Measurements from ENCODE around the gene ZNF674. TPM values are rescaled to one million over a fixed set of nuclear protein-coding genes. Genes with fewer than 3 reads are reported as not detected.

ZNF674 gene
- total RNA-seq, 1 experiment from 2014 or later, result 9.0 TPM

DNA sequence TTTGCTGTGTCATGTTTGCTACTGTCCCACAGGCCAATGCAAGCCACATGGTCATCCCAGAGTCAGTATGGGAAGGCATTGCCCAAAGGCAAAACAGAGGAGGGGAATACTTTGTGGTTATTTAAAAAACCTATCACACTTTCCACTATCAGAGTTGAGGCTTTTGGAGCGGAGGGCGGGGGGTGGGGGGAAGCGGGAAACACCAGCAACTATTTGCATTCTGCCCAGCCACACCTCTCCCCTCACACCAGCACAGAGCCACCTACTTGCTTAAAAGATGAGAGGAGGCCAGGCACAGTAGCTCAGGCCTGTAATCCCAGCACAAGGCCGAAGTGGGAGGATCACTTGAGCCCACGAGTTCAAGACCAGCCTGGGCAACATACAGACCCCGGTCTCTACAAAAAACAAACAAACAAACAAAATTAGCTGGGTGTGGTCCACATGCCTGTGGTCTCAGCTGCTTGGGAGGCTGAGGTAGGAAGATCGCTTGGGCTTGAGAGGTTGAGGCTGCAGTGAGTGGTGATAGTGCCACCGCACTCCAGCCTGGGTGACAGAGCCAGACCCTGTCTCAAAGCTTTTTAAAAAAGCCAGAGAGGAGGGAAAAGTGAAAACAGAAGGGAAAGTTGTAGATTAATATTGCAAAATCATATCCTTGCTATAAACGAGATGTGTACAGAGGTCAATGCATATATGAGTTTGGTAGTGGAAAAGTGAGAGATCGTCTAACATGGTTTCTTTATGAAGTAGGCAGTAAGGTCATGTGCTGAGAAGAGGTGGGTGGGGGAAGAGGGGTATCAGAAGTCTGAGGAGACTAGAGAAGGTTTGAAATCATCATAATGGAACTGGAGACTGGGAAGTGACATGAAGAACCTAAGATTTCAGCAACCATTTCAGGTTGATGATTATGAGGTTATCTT, 26.5 kb upstream of the ZNF674 start:
- intact Hi-C loops (cut with micrococcal nuclease), result loop anchor here (2.0 to 10.0 kb wide), 3 partner anchors 17 to 183 kb away; partner anchors contain the start of gene SLC9A7
- DNase-seq (no peak), ATAC-seq (no peak)
- ChIA-PET POLR2A (ENCODE audit: unreplicated experiment) (no interaction called here), CTCF (interaction anchor here (0.6 to 1.1 kb wide), 2 partner anchors 17 to 25 kb away, joined by 3 to 9 read pairs; no protein-coding TSS in a partner anchor)
- Histone ChIP-seq H3K79me2 (ENCODE audit: low read length) (peaks cover 25% of the 10 kb centered on the region), H3K4me2 (ENCODE audit: low read length) (no peak overlapping the region), H3K27ac (ENCODE audit: low read length) (no peak overlapping the region), H3K4me3 (ENCODE audit: low read length) (no peak overlapping the region), H3K36me3 (ENCODE audit: low read depth, low read length) (no peaks in the 10 kb centered on the region), H3K9ac (ENCODE audit: low read length) (no peak overlapping the region), H3K4me1 (ENCODE audit: insufficient read depth, low read length) (peaks cover 23% of the 10 kb centered on the region), H3K27me3 (ENCODE audit: low read length) (no peaks in the 10 kb centered on the region), H4K20me1 (ENCODE audit: low read length) (no peaks in the 10 kb centered on the region), H2AFZ (ENCODE audit: low read length) (no peak overlapping the region), H3K9me2 (replicated peaks; ENCODE audit: low read length) (no peaks in the 10 kb centered on the region), H3K9me3 (ENCODE audit: low read length) (no peaks in the 10 kb centered on the region), H3F3A (ENCODE audit: low read length, unreplicated experiment) (peaks cover under 1% of the 10 kb centered on the region)
- no TSS peak for BruUV-seq (replicated peaks)
- TF ChIP-seq EZH2 (IDR thresholded peaks at IDR 0.05; ENCODE audit: low read length, unreplicated experiment) (no peak), EZH2phosphoT487 (IDR thresholded peaks at IDR 0.05; ENCODE audit: borderline replicate concordance, low read length) (no peak)
- TF ChIP-seq, protein P1, sequence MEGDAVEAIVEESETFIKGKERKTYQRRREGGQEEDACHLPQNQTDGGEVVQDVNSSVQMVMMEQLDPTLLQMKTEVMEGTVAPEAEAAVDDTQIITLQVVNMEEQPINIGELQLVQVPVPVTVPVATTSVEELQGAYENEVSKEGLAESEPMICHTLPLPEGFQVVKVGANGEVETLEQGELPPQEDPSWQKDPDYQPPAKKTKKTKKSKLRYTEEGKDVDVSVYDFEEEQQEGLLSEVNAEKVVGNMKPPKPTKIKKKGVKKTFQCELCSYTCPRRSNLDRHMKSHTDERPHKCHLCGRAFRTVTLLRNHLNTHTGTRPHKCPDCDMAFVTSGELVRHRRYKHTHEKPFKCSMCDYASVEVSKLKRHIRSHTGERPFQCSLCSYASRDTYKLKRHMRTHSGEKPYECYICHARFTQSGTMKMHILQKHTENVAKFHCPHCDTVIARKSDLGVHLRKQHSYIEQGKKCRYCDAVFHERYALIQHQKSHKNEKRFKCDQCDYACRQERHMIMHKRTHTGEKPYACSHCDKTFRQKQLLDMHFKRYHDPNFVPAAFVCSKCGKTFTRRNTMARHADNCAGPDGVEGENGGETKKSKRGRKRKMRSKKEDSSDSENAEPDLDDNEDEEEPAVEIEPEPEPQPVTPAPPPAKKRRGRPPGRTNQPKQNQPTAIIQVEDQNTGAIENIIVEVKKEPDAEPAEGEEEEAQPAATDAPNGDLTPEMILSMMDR (conservative IDR thresholded peaks at IDR 0.05; ENCODE audit: low read depth, low read length), result no peak

DNA sequence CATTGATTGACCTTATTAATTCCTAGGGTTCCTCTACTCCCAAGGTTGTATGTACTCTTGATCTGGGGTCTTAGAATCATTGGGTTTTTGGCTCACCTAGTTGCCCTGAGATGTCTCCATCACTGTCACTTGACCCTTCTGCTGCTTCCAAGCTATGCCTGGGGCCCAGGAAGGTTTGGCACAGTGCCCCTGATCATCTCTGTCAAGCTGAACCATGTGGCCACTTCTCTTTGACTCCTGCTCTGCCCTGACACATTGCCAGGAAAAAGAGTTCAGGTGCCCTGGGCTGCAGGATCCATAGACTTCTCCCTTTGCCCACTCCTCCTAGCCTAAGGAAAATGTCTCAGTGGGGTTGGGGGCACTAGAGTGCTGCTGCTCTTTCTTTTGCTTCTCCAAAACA, 24.4 kb upstream of the ZNF674 start:
- H3K9ac ChIP-seq (ENCODE audit: low read length), result no peak overlapping the region
- H4K20me1 ChIP-seq (ENCODE audit: low read length), result no peaks in the 10 kb centered on the region
- H3K9me2 ChIP-seq (replicated peaks; ENCODE audit: low read length), result no peaks in the 10 kb centered on the region
- ATAC-seq, result no peak
- POLR2A ChIA-PET (ENCODE audit: unreplicated experiment), result no interaction called here
- H2AFZ ChIP-seq (ENCODE audit: low read length), result no peak overlapping the region
- peaks cover 26% of the 10 kb centered on the region for H3K4me1 ChIP-seq (ENCODE audit: insufficient read depth, low read length)
- intact Hi-C loops (cut with micrococcal nuclease), result loop anchor here (5.0 to 10.0 kb wide), 2 partner anchors 118 to 185 kb away; partner anchors contain the start of gene SLC9A7
- H3K27me3 ChIP-seq (ENCODE audit: low read length), result no peaks in the 10 kb centered on the region
- no peak overlapping the region for H3K4me3 ChIP-seq (ENCODE audit: low read length)
- H3K9me3 ChIP-seq (ENCODE audit: low read length), result no peaks in the 10 kb centered on the region
- no peaks in the 10 kb centered on the region for H3F3A ChIP-seq (ENCODE audit: low read length, unreplicated experiment)
- no peak overlapping the region for H3K4me2 ChIP-seq (ENCODE audit: low read length)
- H3K36me3 ChIP-seq (ENCODE audit: low read depth, low read length), result no peaks in the 10 kb centered on the region
- CTCF ChIA-PET, result no interaction called here
- H3K27ac ChIP-seq (ENCODE audit: low read length), result no peak overlapping the region
- peaks cover 5% of the 10 kb centered on the region for H3K79me2 ChIP-seq (ENCODE audit: low read length)
- DNase-seq, result no peak
- TF ChIP-seq, protein P1 (conservative IDR thresholded peaks at IDR 0.05; ENCODE audit: low read depth, low read length), result no peak
- no peak for TF ChIP-seq EZH2 (IDR thresholded peaks at IDR 0.05; ENCODE audit: low read length, unreplicated experiment)
- BruUV-seq (replicated peaks), result no TSS peak

DNA sequence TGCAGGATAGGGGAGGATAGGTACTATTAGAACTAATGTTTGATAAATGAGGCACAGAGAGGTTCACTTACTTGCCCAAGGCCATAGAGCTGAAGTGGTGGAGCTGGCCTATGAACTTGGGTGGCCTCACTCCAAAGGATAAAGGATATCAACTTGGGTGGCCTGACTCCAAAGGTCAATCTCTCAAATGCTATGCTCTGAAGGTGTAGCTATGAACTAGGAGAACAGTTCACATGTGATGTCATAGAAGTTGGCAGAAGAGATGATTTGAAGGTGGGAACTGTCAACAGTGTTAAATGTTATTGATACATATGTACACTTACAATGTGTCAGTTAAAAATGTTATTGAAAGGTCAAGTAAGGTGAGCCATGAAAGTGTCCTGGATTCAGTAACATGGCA, 22.2 kb upstream of the ZNF674 start:
- H3K27me3 ChIP-seq (ENCODE audit: low read length), result no peaks in the 10 kb centered on the region
- ChIA-PET CTCF (no interaction called here), POLR2A (ENCODE audit: unreplicated experiment) (interaction anchor here (0.6 kb wide), 1 partner anchor 70 kb away, joined by 4 read pairs; no protein-coding TSS in a partner anchor)
- ATAC-seq (no peak), DNase-seq (no peak)
- H3F3A ChIP-seq (ENCODE audit: low read length, unreplicated experiment), result no peaks in the 10 kb centered on the region
- H3K36me3 ChIP-seq (ENCODE audit: low read depth, low read length), result no peaks in the 10 kb centered on the region
- H3K9ac ChIP-seq (ENCODE audit: low read length), result no peak overlapping the region
- H3K4me1 ChIP-seq (ENCODE audit: insufficient read depth, low read length), result peaks cover 19% of the 10 kb centered on the region
- BruUV-seq (replicated peaks), result no TSS peak
- no peaks in the 10 kb centered on the region for H3K79me2 ChIP-seq (ENCODE audit: low read length)
- TF ChIP-seq EZH2 (IDR thresholded peaks at IDR 0.05; ENCODE audit: low read length, unreplicated experiment) (no peak), EZH2phosphoT487 (IDR thresholded peaks at IDR 0.05; ENCODE audit: borderline replicate concordance, low read length) (no peak)
- TF ChIP-seq, protein P1 (conservative IDR thresholded peaks at IDR 0.05; ENCODE audit: low read depth, low read length), result no peak
- no peak overlapping the region for H3K4me3 ChIP-seq (ENCODE audit: low read length)
- H3K9me3 ChIP-seq (ENCODE audit: low read length), result no peaks in the 10 kb centered on the region
- H3K9me2 ChIP-seq (replicated peaks; ENCODE audit: low read length), result no peaks in the 10 kb centered on the region
- intact Hi-C loops (cut with micrococcal nuclease), result loop anchor here (2.0 kb wide), 1 partner anchor 203 kb away; no protein-coding TSS in a partner anchor
- H2AFZ ChIP-seq (ENCODE audit: low read length), result no peak overlapping the region
- H3K27ac ChIP-seq (ENCODE audit: low read length), result peak overlapping the region; percentile 75
- H4K20me1 ChIP-seq (ENCODE audit: low read length), result no peaks in the 10 kb centered on the region
- H3K4me2 ChIP-seq (ENCODE audit: low read length), result peak overlapping the region; percentile 47

Measured in PC-3 (cell line).